ENCODE results near the gene MMP3. TPM values are rescaled to one million over a fixed set of nuclear protein-coding genes. Genes with fewer than 3 reads are reported as not detected.

MMP3 gene
- total RNA-seq, 2 donors from 2014 or later = not detected

GRCh38 chr11:102829316-102830000 is 14.0 kb downstream of the MMP3 start:
- H3K9me3 ChIP-seq (ENCODE audit: control insufficient read depth, low read length, poor library complexity, severe bottlenecking) = no peaks in the 10 kb centered on the region
- Mint-ChIP-seq H3K4me1 (no peaks in the 10 kb centered on the region), H3K27ac (no peak overlapping the region), H3K27me3 (peaks cover 29% of the 10 kb centered on the region), H3K4me3 (no peak overlapping the region), H3K36me3 (ENCODE audit: low read depth) (no peaks in the 10 kb centered on the region)
- ATAC-seq (no peak), DNase-seq (no peak)

- Mint-ChIP-seq H3K4me1 (no peaks in the 10 kb centered on the region), H3K27me3 (peaks cover 5% of the 10 kb centered on the region), H3K36me3 (ENCODE audit: low read depth) (no peaks in the 10 kb centered on the region), H3K4me3 (no peak overlapping the region), H3K27ac (no peak overlapping the region)
- H3K9me3 ChIP-seq (ENCODE audit: control insufficient read depth, low read length, poor library complexity, severe bottlenecking) = no peaks in the 10 kb centered on the region
- ATAC-seq (no peak), DNase-seq (no peak)
Observed at GRCh38 chr11:102824556-102824955, 18.9 kb downstream of the MMP3 start.

GRCh38 chr11:102819491-102819890 is 23.9 kb downstream of the MMP3 start:
- DNase-seq = no peak
- no peak overlapping the region for H3K27ac Mint-ChIP-seq
- no peaks in the 10 kb centered on the region for H3K4me1 Mint-ChIP-seq

GRCh38 chr11:102813484-102813883 is 29.9 kb downstream of the MMP3 start:
- ATAC-seq = no peak
- no peak overlapping the region for H3K27ac Mint-ChIP-seq
- DNase-seq = no peak
- H3K9me3 ChIP-seq (ENCODE audit: control insufficient read depth, low read length, poor library complexity, severe bottlenecking) = no peaks in the 10 kb centered on the region
- H3K4me1 Mint-ChIP-seq = no peaks in the 10 kb centered on the region
- H3K36me3 Mint-ChIP-seq (ENCODE audit: low read depth) = no peaks in the 10 kb centered on the region
- H3K4me3 Mint-ChIP-seq = no peak overlapping the region
- peaks cover 10% of the 10 kb centered on the region for H3K27me3 Mint-ChIP-seq

More at GRCh38 chr11:102819491-102819890, 23.9 kb downstream of the MMP3 start:
- no peaks in the 10 kb centered on the region for H3K27me3 Mint-ChIP-seq
- H3K9me3 ChIP-seq (ENCODE audit: control insufficient read depth, low read length, poor library complexity, severe bottlenecking) = no peaks in the 10 kb centered on the region
- no peak for ATAC-seq
- H3K4me3 Mint-ChIP-seq = no peak overlapping the region
- no peaks in the 10 kb centered on the region for H3K36me3 Mint-ChIP-seq (ENCODE audit: low read depth)

GRCh38 chr11:102812188-102812587 is 31.2 kb downstream of the MMP3 start:
- H3K9me3 ChIP-seq (ENCODE audit: control insufficient read depth, low read length, poor library complexity, severe bottlenecking) = no peaks in the 10 kb centered on the region
- ATAC-seq (no peak), DNase-seq (no peak)
- no peak overlapping the region for H3K27ac Mint-ChIP-seq
- H3K27me3 Mint-ChIP-seq = peaks cover 16% of the 10 kb centered on the region
- no peaks in the 10 kb centered on the region for H3K36me3 Mint-ChIP-seq (ENCODE audit: low read depth)
- H3K4me3 Mint-ChIP-seq = no peak overlapping the region
- H3K4me1 Mint-ChIP-seq = no peaks in the 10 kb centered on the region

- DNase-seq = no peak
- H3K9me3 ChIP-seq (ENCODE audit: control insufficient read depth, low read length, poor library complexity, severe bottlenecking) = no peaks in the 10 kb centered on the region
- ATAC-seq = no peak
- peaks cover 24% of the 10 kb centered on the region for H3K27me3 Mint-ChIP-seq
- no peak overlapping the region for H3K27ac Mint-ChIP-seq
- no peak overlapping the region for H3K4me3 Mint-ChIP-seq
- H3K36me3 Mint-ChIP-seq (ENCODE audit: low read depth) = no peaks in the 10 kb centered on the region
- H3K4me1 Mint-ChIP-seq = no peaks in the 10 kb centered on the region
Observed at GRCh38 chr11:102810950-102811660, 32.3 kb downstream of the MMP3 start.

GRCh38 chr11:102809971-102810370 is 33.4 kb downstream of the MMP3 start:
- Mint-ChIP-seq H3K27me3 (peaks cover 30% of the 10 kb centered on the region), H3K4me3 (no peak overlapping the region), H3K36me3 (ENCODE audit: low read depth) (no peaks in the 10 kb centered on the region), H3K27ac (no peak overlapping the region), H3K4me1 (no peaks in the 10 kb centered on the region)
- no peaks in the 10 kb centered on the region for H3K9me3 ChIP-seq (ENCODE audit: control insufficient read depth, low read length, poor library complexity, severe bottlenecking)
- DNase-seq (no peak), ATAC-seq (no peak)

- no peaks in the 10 kb centered on the region for H3K36me3 Mint-ChIP-seq (ENCODE audit: low read depth)
- DNase-seq = no peak
- no peak overlapping the region for H3K4me3 Mint-ChIP-seq
- no peaks in the 10 kb centered on the region for H3K4me1 Mint-ChIP-seq
- no peaks in the 10 kb centered on the region for H3K9me3 ChIP-seq (ENCODE audit: control insufficient read depth, low read length, poor library complexity, severe bottlenecking)
- peaks cover 30% of the 10 kb centered on the region for H3K27me3 Mint-ChIP-seq
- H3K27ac Mint-ChIP-seq = no peak overlapping the region
- ATAC-seq = no peak
Observed at GRCh38 chr11:102807921-102808320, 35.5 kb downstream of the MMP3 start.

- Mint-ChIP-seq H3K27ac (no peak overlapping the region), H3K4me1 (no peaks in the 10 kb centered on the region), H3K36me3 (ENCODE audit: low read depth) (no peaks in the 10 kb centered on the region), H3K4me3 (no peak overlapping the region), H3K27me3 (peaks cover 33% of the 10 kb centered on the region)
- H3K9me3 ChIP-seq (ENCODE audit: control insufficient read depth, low read length, poor library complexity, severe bottlenecking) = no peaks in the 10 kb centered on the region
- DNase-seq (no peak), ATAC-seq (no peak)
Observed at GRCh38 chr11:102806296-102806695, 37.1 kb downstream of the MMP3 start.

GRCh38 chr11:102802341-102802740 is 41.1 kb downstream of the MMP3 start:
- no peak overlapping the region for H3K4me3 Mint-ChIP-seq
- ATAC-seq = no peak
- DNase-seq = no peak
- peaks cover 36% of the 10 kb centered on the region for H3K27me3 Mint-ChIP-seq
- H3K4me1 Mint-ChIP-seq = no peaks in the 10 kb centered on the region
- H3K27ac Mint-ChIP-seq = no peak overlapping the region
- H3K9me3 ChIP-seq (ENCODE audit: control insufficient read depth, low read length, poor library complexity, severe bottlenecking) = no peaks in the 10 kb centered on the region
- H3K36me3 Mint-ChIP-seq (ENCODE audit: low read depth) = no peaks in the 10 kb centered on the region

GRCh38 chr11:102800767-102801166 is 42.6 kb downstream of the MMP3 start:
- DNase-seq (no peak), ATAC-seq (no peak)
- no peaks in the 10 kb centered on the region for H3K36me3 Mint-ChIP-seq (ENCODE audit: low read depth)
- H3K9me3 ChIP-seq (ENCODE audit: control insufficient read depth, low read length, poor library complexity, severe bottlenecking) = no peaks in the 10 kb centered on the region
- no peak overlapping the region for H3K27ac Mint-ChIP-seq
- H3K4me1 Mint-ChIP-seq = no peaks in the 10 kb centered on the region
- no peak overlapping the region for H3K4me3 Mint-ChIP-seq
- peaks cover 23% of the 10 kb centered on the region for H3K27me3 Mint-ChIP-seq

GRCh38 chr11:102799681-102800340 is 43.6 kb downstream of the MMP3 start:
- DNase-seq (no peak), ATAC-seq (no peak)
- Mint-ChIP-seq H3K27ac (no peak overlapping the region), H3K4me1 (no peaks in the 10 kb centered on the region), H3K4me3 (no peak overlapping the region), H3K36me3 (ENCODE audit: low read depth) (no peaks in the 10 kb centered on the region), H3K27me3 (peaks cover 20% of the 10 kb centered on the region)
- no peaks in the 10 kb centered on the region for H3K9me3 ChIP-seq (ENCODE audit: control insufficient read depth, low read length, poor library complexity, severe bottlenecking)

GRCh38 chr11:102798012-102798746 is 45.2 kb downstream of the MMP3 start, which contains the start of gene MMP1:
Gene MMP1 (minus strand): TSS chr11:102798160. CDS start chr11:102798092, 68 bp downstream.
- Mint-ChIP-seq H3K36me3 (ENCODE audit: low read depth) (no peaks in the 10 kb centered on the region), H3K4me3 (no peak within 1 kb of the TSS), H3K4me1 (no peaks in the 10 kb centered on the region), H3K27me3 (peaks cover 20% of the 10 kb centered on the region), H3K27ac (no peak within 1 kb of the TSS)
- no peak for ATAC-seq
- DNase-seq = no peak
- no peaks in the 10 kb centered on the region for H3K9me3 ChIP-seq (ENCODE audit: control insufficient read depth, low read length, poor library complexity, severe bottlenecking)

Measured in T-helper 17 cell (primary cell).